Measurements from ENCODE around the gene YARS2. TPM values are rescaled to one million over a fixed set of nuclear protein-coding genes. Genes with fewer than 3 reads are reported as not detected.
"Not testable (repeated sequence)": the region's sequence is repeated elsewhere in the genome, so short reads cannot be mapped to it uniquely, and the experiment has no call there.

The YARS2 gene
- total RNA-seq, 1 donor from 2014 or later = 25.3 TPM

GRCh38 chr12:32734952-32735351 is 20.7 kb downstream of the YARS2 start:
- H3K27ac Mint-ChIP-seq (ENCODE audit: unreplicated experiment) = no peak overlapping the region
- H3K36me3 Mint-ChIP-seq (ENCODE audit: low read depth) = peaks cover 3% of the 10 kb centered on the region
- H3K9me3 Mint-ChIP-seq = no peaks in the 10 kb centered on the region
- DNase-seq (ENCODE audit: low read depth, low spot score) = no peak
- no peaks in the 10 kb centered on the region for H3K27me3 Mint-ChIP-seq (ENCODE audit: low read depth)
- TF ChIP-seq CTCF (conservative IDR thresholded peaks at IDR 0.05) = no peak
- no peaks in the 10 kb centered on the region for H3K4me1 Mint-ChIP-seq
- no peak overlapping the region for H3K4me3 Mint-ChIP-seq

GRCh38 chr12:32727237-32727636 is 28.5 kb downstream of the YARS2 start:
- H3K27me3 Mint-ChIP-seq (ENCODE audit: low read depth) = no peaks in the 10 kb centered on the region
- H3K27ac Mint-ChIP-seq (ENCODE audit: unreplicated experiment) = peak overlapping the region; percentile 40
- H3K36me3 Mint-ChIP-seq (ENCODE audit: low read depth) = peaks cover 21% of the 10 kb centered on the region

GRCh38 chr12:32726286-32726685 is 29.4 kb downstream of the YARS2 start:
- no peaks in the 10 kb centered on the region for H3K9me3 Mint-ChIP-seq
- no peaks in the 10 kb centered on the region for H3K4me1 Mint-ChIP-seq
- DNase-seq (ENCODE audit: low read depth, low spot score) = no peak
- no peaks in the 10 kb centered on the region for H3K27me3 Mint-ChIP-seq (ENCODE audit: low read depth)
- H3K27ac Mint-ChIP-seq (ENCODE audit: unreplicated experiment) = no peak overlapping the region
- no peak overlapping the region for H3K4me3 Mint-ChIP-seq
- TF ChIP-seq CTCF (conservative IDR thresholded peaks at IDR 0.05) = no peak
- H3K36me3 Mint-ChIP-seq (ENCODE audit: low read depth) = peaks cover 20% of the 10 kb centered on the region

More at GRCh38 chr12:32727237-32727636, 28.5 kb downstream of the YARS2 start:
- H3K4me3 Mint-ChIP-seq = no peak overlapping the region
- no peaks in the 10 kb centered on the region for H3K4me1 Mint-ChIP-seq
- no peak for DNase-seq (ENCODE audit: low read depth, low spot score)
- no peak for TF ChIP-seq CTCF (conservative IDR thresholded peaks at IDR 0.05)
- no peaks in the 10 kb centered on the region for H3K9me3 Mint-ChIP-seq

- H3K36me3 Mint-ChIP-seq (ENCODE audit: low read depth) = peaks cover 18% of the 10 kb centered on the region
- not testable (repeated sequence) for H3K9me3 Mint-ChIP-seq; H3K27ac Mint-ChIP-seq (ENCODE audit: unreplicated experiment); H3K27me3 Mint-ChIP-seq (ENCODE audit: low read depth); H3K4me3 Mint-ChIP-seq; DNase-seq (ENCODE audit: low read depth, low spot score); H3K4me1 Mint-ChIP-seq
Measured at GRCh38 chr12:32725308-32725707, 30.4 kb downstream of the YARS2 start.

- H3K36me3 Mint-ChIP-seq (ENCODE audit: low read depth) = peaks cover 10% of the 10 kb centered on the region
Measured at GRCh38 chr12:32718926-32719325, 36.8 kb downstream of the YARS2 start.

GRCh38 chr12:32714772-32715171 is 40.9 kb downstream of the YARS2 start:
- no peak for DNase-seq (ENCODE audit: low read depth, low spot score)
- Mint-ChIP-seq H3K36me3 (ENCODE audit: low read depth) (peaks cover 11% of the 10 kb centered on the region), H3K9me3 (peaks cover 3% of the 10 kb centered on the region), H3K27ac (ENCODE audit: unreplicated experiment) (no peak overlapping the region), H3K4me3 (no peak overlapping the region), H3K27me3 (ENCODE audit: low read depth) (no peaks in the 10 kb centered on the region), H3K4me1 (no peaks in the 10 kb centered on the region)
- no peak for TF ChIP-seq CTCF (conservative IDR thresholded peaks at IDR 0.05)

More at GRCh38 chr12:32718926-32719325, 36.8 kb downstream of the YARS2 start:
- no peaks in the 10 kb centered on the region for H3K4me1 Mint-ChIP-seq
- H3K27me3 Mint-ChIP-seq (ENCODE audit: low read depth) = no peaks in the 10 kb centered on the region
- H3K27ac Mint-ChIP-seq (ENCODE audit: unreplicated experiment) = no peak overlapping the region
- H3K9me3 Mint-ChIP-seq = peaks cover 3% of the 10 kb centered on the region
- no peak for TF ChIP-seq CTCF (conservative IDR thresholded peaks at IDR 0.05)
- H3K4me3 Mint-ChIP-seq = no peak overlapping the region
- DNase-seq (ENCODE audit: low read depth, low spot score) = no peak

All from neural crest cell (in vitro differentiated cells).